ENCODE results near the gene ABCA4.

ABCA4 gene

DNA sequence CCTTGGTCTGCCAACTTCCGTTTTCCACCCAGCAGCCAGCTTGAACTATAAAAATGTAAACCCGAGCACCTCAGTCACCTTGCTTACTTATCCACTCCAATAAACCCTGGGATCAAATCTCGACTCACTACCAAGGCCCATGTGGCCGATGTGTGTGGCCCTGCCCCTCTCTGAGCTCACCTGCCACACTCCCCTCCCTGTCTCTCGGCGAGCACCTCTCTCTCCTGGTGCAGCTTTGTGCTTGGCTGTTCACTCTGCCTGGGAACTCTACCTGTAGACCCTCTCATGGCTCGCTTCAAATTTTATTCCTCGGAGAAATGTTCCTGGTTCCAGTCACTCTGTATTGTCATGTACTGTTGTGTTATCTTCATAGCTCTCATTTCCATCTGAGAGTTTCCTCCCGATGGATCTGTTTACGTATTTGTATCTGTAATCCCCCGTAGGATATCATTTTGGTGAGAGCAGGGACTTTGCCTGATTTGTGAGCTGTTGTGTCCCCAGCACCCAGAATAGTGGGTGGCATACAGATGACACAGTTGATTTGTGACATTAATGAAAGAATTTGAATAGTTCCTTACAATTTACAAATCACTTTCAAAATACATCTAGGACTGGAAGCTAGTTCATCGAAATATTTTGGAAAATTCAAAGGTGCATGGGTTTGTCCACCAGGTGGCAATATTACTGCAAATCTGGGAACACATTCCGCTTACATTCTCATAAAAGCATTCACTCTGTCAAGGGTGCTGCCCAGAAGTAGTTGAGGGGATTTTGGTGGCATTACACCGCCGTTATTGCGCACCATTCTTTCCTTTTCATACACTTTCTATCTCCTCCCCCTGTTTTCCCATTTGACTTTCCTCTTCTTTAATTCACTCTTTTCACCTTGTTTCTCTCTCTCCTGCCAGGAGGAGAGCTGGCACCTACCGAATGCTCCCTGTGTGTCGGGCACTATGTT is 95.3 kb downstream of the ABCA4 start:
- DNase-seq = peak; percentile 22

GRCh38 chr1:94024104-94024792 is 96.7 kb downstream of the ABCA4 start:
- DNase-seq = no peak

- DNase-seq = no peak
Observed at GRCh38 chr1:94022471-94023189, 98.3 kb downstream of the ABCA4 start.

- DNase-seq = no peak
Observed at GRCh38 chr1:94020764-94021579, 100.0 kb downstream of the ABCA4 start.

DNA sequence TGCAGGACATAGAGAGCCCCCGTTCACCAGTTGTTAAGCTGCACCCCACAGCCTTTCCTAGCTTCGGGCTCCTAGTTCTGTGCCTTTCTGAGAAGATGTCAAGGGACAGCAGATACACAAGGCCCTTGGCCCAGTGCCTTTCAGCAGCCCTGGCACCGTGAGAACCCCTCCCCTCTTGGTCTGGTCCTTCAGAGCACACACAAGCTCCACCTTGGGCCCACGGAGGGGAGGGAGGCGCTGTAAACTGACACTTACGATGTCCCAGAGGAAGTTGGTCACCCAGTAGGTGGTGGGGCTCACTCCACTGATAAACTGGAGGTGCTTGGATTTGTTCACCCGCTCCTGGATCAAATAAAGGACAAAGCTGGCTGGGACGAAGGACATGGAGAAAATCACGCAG is 101.6 kb downstream of the ABCA4 start:
- DNase-seq = no peak

GRCh38 chr1:94017155-94017829 is 103.7 kb downstream of the ABCA4 start:
- DNase-seq = peak; percentile 68

DNA sequence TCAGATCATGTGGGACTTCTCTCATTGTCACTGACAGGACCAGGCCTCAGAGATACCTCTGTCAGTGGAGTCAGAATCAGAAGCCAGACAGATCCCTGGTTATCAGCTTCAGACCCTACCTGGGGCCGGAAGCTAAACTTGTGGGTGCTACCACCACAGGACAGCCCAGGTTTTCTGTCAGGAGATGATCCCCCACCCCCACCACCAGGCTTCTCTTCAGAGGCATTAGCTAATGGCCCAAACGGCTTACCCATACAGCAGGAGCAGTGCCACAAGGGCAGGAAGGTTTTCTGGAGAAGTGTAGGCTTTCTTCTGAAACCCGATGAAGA is 105.5 kb downstream of the ABCA4 start:
- DNase-seq = no peak

GRCh38 chr1:94014635-94015488 is 106.1 kb downstream of the ABCA4 start:
- no peak for DNase-seq

DNA sequence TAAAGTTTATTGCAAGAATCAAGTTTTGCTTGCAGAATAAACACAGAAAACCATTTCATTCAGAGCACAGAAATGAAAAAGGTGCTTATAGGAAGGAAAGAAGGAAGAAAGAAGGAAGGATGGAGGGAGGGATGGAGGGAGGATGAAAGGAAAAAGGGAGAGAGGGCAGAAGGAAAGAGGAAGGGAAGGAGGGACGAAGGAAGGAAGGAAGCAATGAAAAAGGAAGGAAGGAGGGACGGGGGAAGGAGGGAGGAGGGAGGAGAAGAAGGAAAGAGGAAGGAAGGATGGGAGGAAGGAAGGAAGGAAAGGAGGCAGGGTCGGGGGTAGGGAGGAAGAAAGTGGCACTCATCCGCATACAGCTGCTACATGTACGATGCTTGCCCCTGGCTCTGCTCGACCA is 106.9 kb downstream of the ABCA4 start:
- DNase-seq = no peak

DNA sequence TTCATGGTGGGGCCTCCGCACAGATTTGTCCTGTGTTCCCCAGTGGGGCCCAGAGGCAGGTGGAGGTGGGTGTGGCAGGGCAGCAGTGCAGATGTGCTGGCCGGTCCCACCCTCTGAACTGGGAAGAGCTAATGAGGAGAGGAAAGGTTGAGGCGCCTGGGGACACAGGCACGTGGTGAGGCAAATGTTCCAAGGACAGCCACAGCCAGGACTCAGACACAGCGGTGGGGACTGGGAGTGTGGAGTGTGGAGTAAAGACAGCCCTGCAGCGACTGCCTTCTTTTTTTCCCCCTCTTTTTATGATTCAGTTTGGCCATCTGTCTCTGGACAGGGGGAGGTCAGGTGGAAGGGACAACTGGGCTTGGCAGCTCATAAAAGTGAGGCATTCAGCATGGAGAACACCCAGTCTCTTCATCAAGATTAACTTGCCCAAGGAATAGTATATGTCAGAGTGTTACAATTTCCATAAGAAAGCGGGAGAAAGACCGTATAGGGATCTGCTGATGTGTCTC is 107.5 kb downstream of the ABCA4 start:
- DNase-seq = no peak

- DNase-seq = no peak
Observed at GRCh38 chr1:94012708-94013366, 108.1 kb downstream of the ABCA4 start.

- no peak for DNase-seq
Observed at GRCh38 chr1:94011709-94012595, 109.0 kb downstream of the ABCA4 start.

GRCh38 chr1:94011129-94011528 is 109.8 kb downstream of the ABCA4 start:
- no peak for DNase-seq

GRCh38 chr1:94009304-94009703 is 111.6 kb downstream of the ABCA4 start:
- DNase-seq = no peak

DNA sequence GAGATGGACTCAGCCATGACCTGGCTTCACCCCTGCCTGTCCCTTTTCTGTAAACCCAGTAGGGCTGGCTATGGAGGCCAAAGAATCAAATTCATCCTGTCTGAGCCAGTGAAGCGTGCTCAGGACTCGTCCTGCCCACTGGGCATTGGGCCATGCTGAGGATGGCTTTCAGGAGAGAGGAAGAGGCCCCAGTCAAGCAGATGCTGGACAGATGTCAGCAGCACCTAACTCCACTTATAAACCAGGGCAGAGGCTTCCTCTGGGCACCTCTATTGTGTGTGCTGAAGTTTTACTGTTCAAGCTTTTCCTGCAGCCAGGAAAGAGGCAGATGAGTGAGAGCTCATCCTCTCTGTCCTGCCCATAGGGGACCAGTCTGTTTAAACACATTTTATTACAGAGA is 114.3 kb downstream of the ABCA4 start:
- DNase-seq = no peak

DNA sequence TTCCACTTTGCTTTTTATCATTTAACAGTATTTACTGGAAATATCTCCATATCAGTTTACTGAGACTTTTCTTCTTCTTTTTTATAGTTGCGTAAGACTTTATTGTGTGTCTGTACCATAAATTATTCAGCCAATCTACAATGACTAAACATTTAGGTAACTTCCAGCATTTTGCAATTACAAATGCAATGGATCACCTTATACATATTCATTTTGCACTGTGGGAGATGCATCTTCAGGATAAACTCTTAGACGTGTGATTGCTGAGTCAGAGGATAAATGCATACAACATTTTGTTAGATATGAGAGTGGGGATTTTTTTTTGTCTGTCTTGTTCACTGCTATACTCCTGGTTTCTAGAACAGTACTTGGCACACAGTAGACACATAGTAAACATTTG is 116.0 kb downstream of the ABCA4 start:
- no peak for DNase-seq

- no peak for DNase-seq
Observed at GRCh38 chr1:94002046-94002787, 118.7 kb downstream of the ABCA4 start.

- DNase-seq = no peak
Observed at GRCh38 chr1:94001397-94002045, 119.4 kb downstream of the ABCA4 start.

Measured in activated CD4-positive, alpha-beta T cell treated with anti-CD3 and anti-CD28 coated beads, Interleukin-2, amount 50 U/mL, for 16 hours (primary cell).